Measurements from ENCODE around the gene ANKRD37.

ANKRD37 gene

GRCh38 chr4:185381288-185382196, 15.1 kb upstream of the ANKRD37 start:
- DNase-seq = no peak

DNA sequence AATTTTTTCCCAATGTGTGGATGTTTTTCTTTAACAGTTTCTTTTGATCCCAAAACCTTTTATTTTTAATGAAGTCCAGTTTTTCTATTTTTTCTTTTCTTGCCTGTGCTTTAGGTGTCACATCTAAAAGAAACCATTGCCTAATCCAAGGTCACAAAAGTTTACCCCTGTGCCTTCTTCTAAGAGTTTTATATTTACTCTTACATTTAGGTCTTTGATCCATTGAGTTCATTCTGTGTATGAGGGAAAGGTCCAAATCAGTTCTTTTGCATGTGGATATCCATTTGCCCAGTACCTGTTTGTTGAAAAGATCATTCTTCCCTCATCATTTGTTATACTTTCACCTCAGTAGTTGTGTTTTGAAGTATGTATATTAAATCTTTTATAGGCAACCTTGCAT, 13.9 kb upstream of the ANKRD37 start:
- no peak for DNase-seq

- DNase-seq = no peak
Measured at GRCh38 chr4:185383451-185383850, 13.2 kb upstream of the ANKRD37 start.

DNA sequence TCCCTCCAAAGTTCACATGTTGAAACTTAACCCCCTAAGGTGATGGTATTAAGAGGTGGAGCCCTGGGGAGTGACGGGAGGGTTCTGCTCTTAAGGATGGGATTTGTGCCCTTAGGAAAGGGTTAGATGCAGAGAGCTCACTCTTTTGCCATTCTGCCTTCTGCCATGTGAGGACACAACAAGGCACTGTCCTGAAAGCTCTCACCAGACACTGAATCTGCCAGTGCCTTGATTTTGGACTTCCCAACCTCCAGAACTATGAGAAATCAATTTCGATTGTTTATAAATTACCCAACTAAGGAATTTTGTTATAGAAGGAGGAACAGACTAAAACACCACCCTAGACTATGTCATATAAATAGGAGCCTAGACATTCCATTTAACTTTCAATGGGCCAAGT, 12.6 kb upstream of the ANKRD37 start:
- DNase-seq = no peak

DNA sequence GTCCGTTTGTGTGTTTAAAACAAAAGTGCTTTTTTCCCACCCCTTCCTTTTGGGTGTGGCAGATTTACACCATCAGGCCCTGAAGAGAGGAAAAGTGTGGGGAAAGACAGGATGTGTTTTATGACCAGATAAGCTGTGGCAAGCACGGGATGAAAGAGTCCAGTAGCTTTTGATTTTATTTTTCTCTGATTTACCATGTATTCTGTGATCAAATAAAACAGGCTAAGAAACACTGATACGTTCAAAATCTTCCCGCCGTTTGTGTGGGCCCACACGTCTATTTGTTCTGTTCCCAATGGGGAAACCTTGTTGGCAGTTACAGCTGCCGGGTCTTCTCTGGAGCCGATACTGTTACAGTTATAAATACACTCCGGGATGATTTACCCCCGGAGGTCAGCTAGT, 11.7 kb upstream of the ANKRD37 start:
- no peak for DNase-seq

DNA sequence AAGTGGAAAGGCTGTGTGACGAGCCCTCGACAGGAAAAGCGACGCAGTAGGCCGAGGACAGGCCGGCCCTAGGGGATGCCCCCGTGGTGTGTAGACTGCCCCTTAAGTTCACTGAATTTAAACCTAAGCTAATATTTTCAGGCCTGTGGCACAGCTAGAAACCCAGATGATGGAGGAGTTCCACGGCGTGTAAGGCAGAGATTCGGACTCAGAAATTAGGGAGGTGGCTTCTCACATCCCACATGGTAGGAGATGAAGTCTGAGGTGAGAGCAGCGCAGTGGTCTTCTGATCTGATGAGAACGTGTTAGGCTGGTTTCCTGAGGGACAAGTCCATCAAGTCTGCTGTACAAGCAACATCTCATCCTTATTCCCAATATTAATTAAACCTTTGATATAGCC, 8.7 kb upstream of the ANKRD37 start:
- DNase-seq = no peak

DNA sequence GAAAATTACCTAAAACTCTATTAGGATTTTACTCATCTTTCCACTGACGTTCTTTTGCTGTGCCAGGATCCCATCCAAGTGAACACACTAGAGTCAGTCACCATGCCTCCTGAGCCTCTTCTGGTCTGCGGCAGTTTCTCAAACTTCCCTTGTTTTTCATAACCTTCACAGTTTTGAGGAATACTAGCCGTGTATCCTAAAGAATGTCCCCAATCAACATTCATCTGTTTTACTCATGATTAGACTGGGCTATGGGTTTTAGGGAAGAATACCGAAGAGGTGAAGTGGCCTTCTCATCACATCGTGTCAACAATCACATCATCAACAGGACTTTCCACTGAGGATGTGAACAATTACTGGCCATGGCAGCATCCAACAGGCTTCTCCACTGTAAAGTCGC, 5.7 kb upstream of the ANKRD37 start:
- DNase-seq = no peak

DNA sequence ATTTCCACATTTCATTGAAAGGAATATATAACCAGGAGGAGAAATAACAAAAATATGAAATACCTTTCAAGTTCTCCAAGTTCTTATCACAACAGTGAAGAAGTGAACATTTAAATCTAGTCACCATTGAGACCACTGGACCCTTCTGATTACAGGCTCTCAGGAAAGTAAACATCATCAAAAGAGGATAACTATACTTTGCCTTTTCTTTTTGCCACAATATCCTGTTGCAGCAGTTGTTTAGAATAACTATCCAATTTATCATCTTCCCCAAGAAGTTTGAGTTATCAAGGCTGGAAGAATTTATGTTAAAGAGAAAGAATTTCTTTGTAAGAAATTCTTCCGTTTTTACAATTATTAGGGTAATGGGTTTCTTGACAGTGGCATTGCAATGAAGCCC, 4.5 kb upstream of the ANKRD37 start:
- DNase-seq = no peak

- no peak for DNase-seq
Measured at GRCh38 chr4:185394568-185395237, 1.9 kb upstream of the ANKRD37 start.

GRCh38 chr4:185395238-185395955, 1.2 kb upstream of the ANKRD37 start, which contains the start of gene LRP2BP:
Gene LRP2BP, minus strand, starts transcription at chr4:185395924. Its CDS starts 17,738 bp downstream, at chr4:185378186.
- DNase-seq = no peak

DNA sequence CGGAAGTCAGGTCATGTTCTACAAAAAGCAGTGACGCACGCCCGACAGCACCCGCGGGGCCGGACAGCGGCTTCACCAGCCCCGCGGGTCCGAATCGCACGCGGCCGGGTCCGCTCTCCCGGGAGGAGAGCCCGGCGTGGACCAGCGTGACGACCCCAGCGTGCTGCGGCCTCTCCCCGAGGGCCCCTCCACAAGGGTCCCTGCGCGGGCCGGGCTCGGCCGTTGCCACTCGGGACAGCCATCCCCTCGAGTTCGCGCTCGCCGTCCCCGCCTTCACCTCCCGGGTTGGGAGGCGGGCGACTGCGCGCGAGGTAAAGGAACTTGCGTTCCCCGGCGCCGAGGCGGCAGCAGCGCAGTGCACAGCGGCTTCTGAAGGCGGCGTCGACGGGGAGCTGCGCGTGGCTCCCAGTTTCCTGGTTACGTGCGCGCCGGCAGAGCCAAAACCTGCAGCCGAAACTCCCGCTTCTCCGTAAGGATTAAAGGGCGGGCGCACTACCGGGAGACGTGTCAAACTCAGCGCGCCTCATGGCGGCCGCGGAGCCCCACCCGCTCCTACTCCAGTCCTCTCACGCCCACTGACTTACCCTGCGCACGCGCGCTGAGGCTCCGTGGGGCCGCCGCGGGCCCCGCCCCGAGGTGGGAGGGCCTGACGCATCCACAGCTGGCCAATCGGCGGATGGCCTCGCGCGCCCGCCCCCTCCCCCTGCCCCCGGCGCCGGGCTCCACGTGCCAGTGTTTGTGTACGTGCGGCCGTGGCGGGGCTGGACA, 501 bp upstream of the ANKRD37 start:
- peak; percentile 98 for DNase-seq

DNA sequence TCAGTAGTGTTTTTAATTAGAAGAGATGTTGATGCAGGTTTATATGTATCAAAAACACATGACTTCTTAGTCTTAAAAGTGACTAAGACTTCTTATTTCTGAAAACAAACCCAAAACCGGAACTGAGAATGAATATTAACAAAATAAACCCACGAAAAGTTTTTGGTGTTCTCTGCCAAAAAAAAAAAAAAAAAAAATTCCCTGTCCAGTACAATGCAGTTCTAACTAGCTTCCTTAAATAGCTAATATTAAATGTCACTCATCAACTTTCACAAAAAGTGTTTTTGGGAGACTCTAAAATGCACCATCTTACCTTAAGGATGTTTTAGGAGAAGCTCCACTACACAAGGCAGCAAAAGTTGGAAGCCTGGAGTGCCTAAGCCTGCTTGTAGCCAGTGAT, 2.0 kb downstream of the ANKRD37 start:
- DNase-seq = no peak

- no peak for DNase-seq
Measured at GRCh38 chr4:185399466-185399865, 2.8 kb downstream of the ANKRD37 start.

DNA sequence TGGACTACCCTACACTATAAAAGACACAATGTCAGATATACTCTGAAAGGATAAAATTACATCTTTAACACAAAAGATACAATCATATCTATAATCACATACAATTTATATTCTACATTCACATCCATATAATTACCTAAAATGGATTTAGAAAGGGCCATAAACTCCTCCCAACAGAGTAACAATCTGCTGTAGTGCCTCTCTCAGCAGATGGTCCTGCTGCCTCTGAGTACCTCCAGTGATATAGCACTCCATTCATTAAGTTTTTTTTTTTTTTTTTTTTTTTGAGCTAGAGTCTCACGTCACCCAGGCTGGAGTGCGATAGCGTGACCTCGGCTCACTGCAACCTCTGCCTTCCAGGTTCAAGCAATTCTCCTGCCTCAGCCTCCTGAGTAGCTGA, 7.4 kb downstream of the ANKRD37 start:
- no peak for DNase-seq

DNA sequence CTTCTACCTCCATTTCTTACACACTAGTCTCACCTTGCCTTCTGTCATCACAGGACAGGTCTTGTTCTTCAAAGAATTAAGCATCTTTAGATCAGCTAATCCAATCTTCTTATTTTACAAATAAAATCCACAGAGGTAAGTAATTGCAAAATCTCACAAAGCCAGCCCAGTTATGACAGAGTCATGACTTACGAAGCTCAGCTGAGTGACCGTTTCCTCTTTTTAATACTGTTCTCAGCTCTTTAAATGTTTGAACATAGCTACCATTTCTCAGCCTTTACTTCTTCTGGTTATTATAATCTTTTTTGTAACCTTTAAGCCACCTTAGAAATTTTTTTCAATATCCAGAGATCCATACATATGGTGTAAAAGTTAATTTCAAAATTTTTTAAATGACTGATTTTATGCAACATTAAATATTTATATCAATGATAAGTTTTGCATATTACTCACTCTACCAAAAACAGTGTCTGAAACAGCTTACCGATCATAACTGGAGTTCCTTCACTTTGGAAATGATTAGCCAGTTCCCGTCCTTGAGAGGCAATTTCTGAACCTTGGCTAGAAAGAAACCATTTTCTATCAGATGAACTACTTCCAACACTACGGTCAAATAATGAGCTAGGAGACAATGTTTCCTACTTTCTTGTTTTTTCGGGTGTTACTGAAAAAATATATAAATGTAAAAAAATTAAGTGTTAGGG, 8.8 kb downstream of the ANKRD37 start:
- DNase-seq = no peak

DNA sequence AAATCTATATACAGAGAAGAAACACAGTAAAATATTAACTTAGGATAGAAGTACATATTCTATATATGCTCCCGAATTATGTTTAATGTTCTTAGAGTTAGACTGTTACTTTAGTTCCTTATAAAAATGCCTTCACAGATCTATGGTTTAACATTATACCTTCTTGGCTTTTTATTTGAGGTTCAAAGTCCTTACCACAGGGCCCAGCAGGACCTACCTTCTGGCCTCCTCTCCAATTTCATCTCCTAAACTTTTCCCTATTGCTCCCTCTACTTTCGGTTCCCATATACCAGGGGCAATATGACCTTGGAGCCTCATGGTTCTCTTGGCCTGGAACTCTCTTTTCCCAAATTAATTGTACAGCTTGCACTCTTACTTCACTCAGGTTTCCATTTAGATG, 11.8 kb downstream of the ANKRD37 start:
- no peak for DNase-seq

- no peak for DNase-seq
Measured at GRCh38 chr4:185411849-185412248, 15.2 kb downstream of the ANKRD37 start.

DNA sequence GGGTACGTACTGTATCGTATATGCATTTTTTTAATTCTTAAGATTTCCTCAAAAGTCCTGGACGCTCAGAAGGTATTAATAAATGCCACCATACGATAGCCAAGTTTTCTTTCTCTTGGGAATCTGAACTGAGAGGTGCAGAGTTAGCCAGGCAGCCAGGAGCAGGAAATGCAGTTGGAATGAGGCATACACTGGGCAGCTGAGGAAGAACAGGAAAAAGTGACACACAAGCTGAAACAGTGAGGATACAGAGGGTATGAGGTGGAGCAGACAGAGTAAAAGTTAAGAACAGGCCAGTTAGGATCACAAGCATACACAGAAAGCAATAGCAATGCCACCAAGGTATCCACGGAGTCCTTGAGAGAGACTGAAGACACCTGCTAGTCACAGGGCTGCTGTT, 15.8 kb downstream of the ANKRD37 start:
- no peak for DNase-seq

- no peak for DNase-seq
Measured at GRCh38 chr4:185416955-185417354, 20.3 kb downstream of the ANKRD37 start.

DNA sequence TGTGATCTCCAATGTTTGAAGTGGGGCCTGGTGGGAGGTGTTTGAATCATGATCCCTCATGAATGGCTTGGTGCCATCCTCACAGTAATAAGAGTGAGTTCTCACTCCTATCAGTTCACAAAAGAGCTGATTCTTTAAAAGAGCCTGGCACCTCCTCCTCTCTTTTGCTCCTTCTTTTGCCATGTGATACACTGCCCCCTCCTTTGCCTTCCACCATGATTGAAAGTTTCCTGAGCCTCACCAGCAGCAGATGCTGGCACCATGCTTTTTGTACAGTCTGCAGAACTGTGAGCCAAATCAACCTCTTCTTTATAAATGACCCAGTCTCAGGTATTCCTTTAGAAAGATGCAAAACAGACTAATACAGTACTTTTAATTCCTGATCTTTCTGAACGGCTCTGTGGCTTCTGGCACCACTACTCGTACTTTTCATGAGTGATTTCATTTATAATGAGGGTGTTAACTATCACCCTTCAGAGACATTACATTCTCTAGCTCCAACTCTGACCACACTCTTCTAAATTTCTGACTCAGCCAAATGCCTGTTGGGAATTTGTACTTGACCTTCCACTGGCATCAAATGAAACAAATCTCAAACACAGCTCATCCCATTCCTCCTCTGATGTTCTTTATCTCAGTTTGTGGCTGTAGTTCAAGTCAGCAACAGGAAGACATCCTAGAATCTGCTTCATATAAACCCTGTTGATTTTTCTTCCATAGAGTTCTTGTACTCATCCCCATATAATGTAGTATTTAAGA, 24.9 kb downstream of the ANKRD37 start:
- DNase-seq = no peak

GRCh38 chr4:185424905-185425646, 28.4 kb downstream of the ANKRD37 start:
- DNase-seq = no peak

Measured in activated CD8-positive, alpha-beta memory T cell treated with anti-CD3 and anti-CD28 coated beads, Interleukin-2, amount 50 U/mL, for 48 hours (primary cell).